NK-92 (cell line): Measurements from ENCODE around the gene PLRG1.

Source experiments
- DNase-seq: peaks from one replicate; lab custom pipeline; 2025; ENCODE audit not compliant: unreplicated experiment; lab: John Stamatoyannopoulos, UW

PLRG1 gene

DNA sequence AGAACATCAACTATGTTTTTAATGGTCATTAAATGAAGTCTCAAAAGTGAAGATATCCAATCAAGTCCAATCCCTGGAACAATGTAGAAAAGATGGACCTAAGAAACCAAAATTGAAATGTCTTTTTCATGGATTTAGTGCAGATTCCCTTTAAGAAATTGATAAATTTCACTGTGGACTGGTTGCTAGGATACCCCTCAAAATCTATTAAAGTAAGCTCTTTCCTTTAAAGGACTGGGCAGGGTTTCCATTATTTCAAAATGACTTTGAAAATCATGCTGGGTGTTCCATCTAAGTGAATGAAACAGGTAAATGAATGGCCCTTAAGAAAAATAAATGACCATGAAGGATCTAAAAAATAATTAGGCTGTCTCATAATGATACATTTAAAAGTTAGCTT, 28.6 kb downstream of the PLRG1 start:
- DNase-seq = no peak

GRCh38 chr4:154519214-154519613, 31.0 kb downstream of the PLRG1 start:
- DNase-seq = no peak

GRCh38 chr4:154517591-154517990, 32.6 kb downstream of the PLRG1 start:
- DNase-seq = no peak

DNA sequence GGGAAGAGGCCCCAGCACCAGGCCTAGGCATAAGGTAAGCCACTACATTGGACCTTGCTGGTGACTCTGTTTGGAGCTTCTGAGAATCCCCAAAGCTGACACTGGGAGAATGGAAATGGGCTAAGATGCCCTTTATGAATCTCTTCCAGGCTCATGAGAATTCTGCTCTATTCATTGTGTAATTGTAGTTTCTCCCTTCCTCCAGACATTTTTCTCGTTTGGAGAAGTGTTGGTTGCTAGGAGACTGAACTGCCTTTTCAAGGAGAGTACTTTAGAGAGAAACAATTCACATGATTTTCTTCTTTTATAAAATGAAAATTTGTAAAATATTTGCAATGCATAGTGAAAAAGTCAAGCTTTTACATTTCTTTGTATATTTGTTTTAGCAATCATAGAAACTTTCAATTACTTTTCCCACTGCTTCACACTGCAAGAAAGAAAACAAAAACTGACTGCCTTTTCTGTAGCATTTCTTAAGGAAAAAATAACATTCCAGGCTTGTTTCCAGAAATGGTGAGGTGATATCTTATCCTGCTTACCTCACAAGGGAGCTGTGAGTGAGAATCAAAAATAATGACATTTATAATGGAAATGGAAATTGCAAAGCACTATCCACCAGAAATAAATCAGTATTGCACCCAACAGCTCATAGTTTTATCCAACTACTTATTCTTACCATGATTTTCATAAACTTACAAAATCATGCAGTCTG, 33.7 kb downstream of the PLRG1 start:
- no peak for DNase-seq

DNA sequence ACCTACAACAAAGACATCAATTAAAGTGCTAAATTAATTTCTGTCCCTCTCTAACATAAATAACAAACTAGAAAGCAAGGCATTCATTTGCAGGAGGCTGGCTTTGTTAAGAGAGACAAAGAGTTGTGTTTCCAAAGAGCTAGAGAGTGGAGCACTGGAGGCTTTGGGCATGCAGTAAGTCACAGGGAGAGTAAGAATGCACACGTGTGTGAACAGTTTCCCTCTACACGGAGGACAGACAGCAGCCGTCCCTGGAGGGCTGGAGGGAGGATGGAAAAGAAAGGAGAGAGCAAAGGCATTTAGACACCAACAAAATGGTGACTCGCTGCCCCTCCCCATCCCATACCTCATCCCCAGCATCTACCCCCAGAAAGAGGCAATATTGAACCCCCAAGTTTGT, 38.2 kb downstream of the PLRG1 start:
- no peak for DNase-seq

GRCh38 chr4:154511548-154511947, 38.7 kb downstream of the PLRG1 start:
- no peak for DNase-seq

GRCh38 chr4:154507156-154507555, 43.0 kb downstream of the PLRG1 start:
- no peak for DNase-seq

DNA sequence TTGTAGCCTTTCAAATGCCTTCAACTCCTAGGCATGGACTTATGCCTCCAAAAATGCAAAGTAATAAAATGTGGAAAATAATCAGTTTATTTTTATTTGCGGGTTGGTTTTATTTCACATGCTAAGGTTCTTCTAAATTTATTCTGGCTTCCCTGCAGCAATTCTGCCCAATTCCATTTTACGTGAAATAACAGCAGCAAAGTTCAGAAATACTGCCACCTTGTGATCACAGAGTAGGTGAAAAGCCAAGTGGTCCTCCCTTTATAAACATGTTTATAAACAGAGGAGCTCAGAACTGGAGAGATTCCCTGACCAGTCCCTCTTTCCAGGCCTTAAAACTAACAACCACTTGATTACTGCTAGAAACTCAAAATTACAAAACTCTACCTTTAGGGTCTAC, 43.9 kb downstream of the PLRG1 start:
- no peak for DNase-seq

DNA sequence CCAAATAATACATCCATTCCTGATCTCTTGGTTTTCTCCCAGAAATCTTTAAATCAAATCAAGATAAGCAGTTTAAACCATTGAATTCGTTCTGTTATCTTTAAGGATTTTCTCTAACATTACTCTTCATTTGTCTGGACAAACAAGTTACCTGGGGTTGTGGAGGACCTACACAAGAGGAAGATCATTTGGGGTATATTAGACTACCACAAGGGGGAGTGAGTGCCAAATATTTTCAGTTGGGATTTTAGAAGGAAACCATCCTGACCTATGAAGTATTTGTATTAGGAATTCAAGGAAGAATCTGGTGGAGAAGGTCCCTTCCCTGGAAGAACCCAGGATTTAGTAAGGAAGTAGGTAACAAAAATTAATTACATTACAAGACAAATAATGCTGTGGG, 46.6 kb downstream of the PLRG1 start:
- DNase-seq = no peak

DNA sequence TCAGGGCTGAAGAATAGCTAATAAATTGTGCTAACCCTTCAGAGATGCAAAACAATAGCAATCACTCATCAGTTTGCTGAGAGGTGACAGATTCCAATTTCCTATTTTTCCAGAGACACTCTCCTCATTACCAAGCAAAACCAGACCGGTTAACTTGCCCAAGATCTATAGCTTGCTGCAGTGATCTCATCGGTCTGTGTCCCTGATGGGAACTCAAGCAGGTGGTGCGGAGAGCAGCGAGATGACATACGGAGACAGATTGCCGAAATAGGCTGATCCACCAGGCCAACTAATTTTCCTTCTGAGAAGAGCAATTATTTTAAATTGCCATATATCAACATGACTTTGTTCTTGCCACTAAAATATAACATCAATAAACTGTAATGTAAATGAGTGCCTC, 48.1 kb downstream of the PLRG1 start:
- no peak for DNase-seq

DNA sequence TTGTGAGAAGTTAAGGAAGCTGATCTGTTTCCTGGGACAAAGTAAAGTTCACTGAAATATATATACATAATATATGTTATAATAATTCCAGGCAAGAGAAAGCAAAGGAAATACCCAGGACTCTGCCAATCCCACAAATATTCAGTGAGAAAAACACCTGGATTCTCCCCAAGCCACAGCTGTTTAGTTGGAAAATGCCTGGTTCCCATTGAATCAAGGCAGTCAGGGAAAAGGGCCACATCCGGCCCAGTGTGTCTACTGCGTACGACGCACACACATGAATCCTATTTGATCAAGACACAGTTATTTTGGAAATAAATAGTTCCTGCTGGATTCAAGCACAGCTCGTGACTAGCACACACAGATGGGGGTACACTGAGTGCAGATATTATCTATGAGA, 52.3 kb downstream of the PLRG1 start:
- DNase-seq = no peak

- DNase-seq = no peak
Observed at GRCh38 chr4:154495867-154496266, 54.3 kb downstream of the PLRG1 start.

- DNase-seq = no peak
Observed at GRCh38 chr4:154492288-154492687, 57.9 kb downstream of the PLRG1 start.

- DNase-seq = no peak
Observed at GRCh38 chr4:154491341-154492271, 58.6 kb downstream of the PLRG1 start, which contains the start of gene DCHS2. TSS of gene DCHS2 (minus strand) at chr4:154491799. CDS start at chr4:154491355, 444 bp downstream.

- DNase-seq = no peak
Observed at GRCh38 chr4:154490583-154491340, 59.4 kb downstream of the PLRG1 start.

- DNase-seq = no peak
Observed at GRCh38 chr4:154490234-154490582, 60.0 kb downstream of the PLRG1 start.

DNA sequence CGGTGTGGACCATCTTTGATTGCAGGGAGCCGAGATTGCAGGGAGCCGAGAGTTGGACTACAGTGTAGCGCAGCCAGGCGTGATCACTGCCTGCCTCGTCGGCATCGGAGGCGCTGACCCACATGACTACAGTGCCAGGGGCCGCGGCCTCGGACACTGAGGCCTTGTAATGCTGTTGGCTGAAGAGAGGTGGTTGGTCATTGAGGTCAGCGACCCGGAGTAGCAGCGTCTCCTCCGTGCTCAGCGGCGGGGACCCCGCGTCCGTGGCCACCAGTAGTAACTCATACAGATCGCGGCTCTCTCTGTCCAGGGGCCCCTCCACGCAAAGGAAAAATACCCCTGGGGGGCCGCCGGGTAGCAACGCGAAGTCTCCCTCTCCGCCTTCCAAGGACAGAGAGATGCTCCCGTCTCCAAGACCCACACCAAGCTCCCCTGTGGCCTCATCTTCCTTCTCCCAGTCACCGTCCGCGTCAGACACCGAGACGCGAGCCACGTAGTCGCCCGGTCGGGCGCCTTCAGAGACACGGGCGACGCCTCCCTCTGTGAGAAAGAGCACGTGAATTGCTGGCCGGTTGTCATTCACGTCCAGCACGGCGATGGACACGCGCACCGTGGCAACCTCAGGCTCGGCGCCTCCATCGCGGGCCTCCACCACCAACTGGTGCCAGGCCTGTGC, 60.5 kb downstream of the PLRG1 start:
- DNase-seq = no peak

- no peak for DNase-seq
Observed at GRCh38 chr4:154487145-154487544, 63.1 kb downstream of the PLRG1 start.

DNA sequence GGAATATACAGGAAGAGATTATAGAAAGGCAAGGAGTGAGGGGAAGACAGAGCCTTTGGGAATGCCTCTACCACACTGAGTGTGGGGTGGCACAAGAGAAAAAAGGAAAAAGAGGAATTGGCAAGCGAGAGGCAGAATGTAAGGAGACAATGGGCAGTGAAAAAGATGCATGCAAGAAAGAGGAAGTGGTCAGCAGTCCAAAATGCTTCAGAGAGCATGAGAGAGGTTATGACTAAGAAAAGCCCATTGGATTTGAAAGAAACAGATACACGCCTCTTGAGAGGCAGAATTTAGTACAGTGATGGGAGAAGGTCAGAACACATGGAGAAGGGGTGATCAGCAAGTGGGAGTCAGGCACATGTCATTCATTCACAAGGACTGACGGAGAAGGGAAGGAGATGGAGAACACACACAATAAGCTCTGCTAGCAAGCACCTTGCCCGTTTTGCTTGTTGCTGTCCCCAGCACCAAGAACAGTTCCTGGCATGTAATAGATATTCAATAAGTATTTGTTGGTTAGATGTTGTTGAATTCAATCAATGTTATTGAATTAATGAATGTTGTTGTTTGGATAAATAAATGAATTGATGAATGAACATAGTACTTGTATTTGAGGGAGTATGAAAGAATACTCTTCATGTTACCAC, 65.0 kb downstream of the PLRG1 start:
- DNase-seq = no peak
